B cell (primary cell): ENCODE data around the gene BTG3. TPM values are rescaled to one million over a fixed set of nuclear protein-coding genes. Genes with fewer than 3 reads are reported as not detected.

Source experiments
- ATAC-seq: fragments of 200-7000 bp; cut with Tn5 transposase; one replicate; pipeline ENCODE4 v1.10.0; 2021; ENCODE audit warnings: low read depth, mild to moderate bottlenecking, moderate number of reproducible peaks, moderate library complexity
- CTCF ChIA-PET: fragments of 350-600 bp; sonication (Branson Sonifier 250); formaldehyde crosslinking; loops from one replicate; lab custom pipeline; 2021; ENCODE audit warnings: antibody characterized with exemption, inconsistent platforms; lab: Charles Lee
- POLR2A ChIA-PET: fragments of 350-600 bp; sonication (Branson Sonifier 250); formaldehyde crosslinking; loops from one replicate; lab custom pipeline; 2021; ENCODE audit warnings: antibody characterized with exemption; lab: Charles Lee
- DNase-seq: peaks from one replicate; pipeline ENCODE4 v3.0.0; 2013
- H2AFZ ChIP-seq: 2 replicates; pipeline ENCODE4 v1.6.1; 2012; ENCODE audit warnings: mild to moderate bottlenecking, low read depth, low read length; ENCODE audit not compliant: insufficient read depth, poor library complexity, severe bottlenecking
- H3K27ac ChIP-seq, 2 donors: 1 replicate in 1 of 2; 2 replicates in 1 of 2; pipeline ENCODE4 v1.5.1; 2012 to 2013; ENCODE audit warnings: low read length in 2 of 2, mild to moderate bottlenecking in 2 of 2, moderate library complexity in 1 of 2
- H3K27me3 ChIP-seq, 4 experiments: fragments of 200-600 bp in 1 of 4; sonication (generic) in 1 of 4; replicated peaks in 1 of 4; 1 replicate in 2 of 4; 2 replicates in 2 of 4; pipeline versions ENCODE4 v1.6.1 to v1.7.0; 2013 to 2016; ENCODE audit warnings: low read length in 3 of 4, mild to moderate bottlenecking in 2 of 4, mixed read lengths in 1 of 4, moderate library complexity in 1 of 4; ENCODE audit not compliant: insufficient read depth in 4 of 4, control insufficient read depth in 3 of 4; ENCODE audit errors: control extremely low read depth in 1 of 4
- H3K36me3 ChIP-seq, 2 experiments: replicated peaks in 1 of 2; 1 replicate in 1 of 2; 2 replicates in 1 of 2; pipeline versions ENCODE4 v1.6.1 to v1.7.1; 2013; ENCODE audit warnings: low read length in 1 of 2; ENCODE audit not compliant: insufficient read depth in 2 of 2, control insufficient read depth in 1 of 2; ENCODE audit errors: control extremely low read depth in 1 of 2, extremely low read depth in 1 of 2
- H3K4me1 ChIP-seq, 2 donors: fragments of 200-600 bp in 1 of 2; sonication (generic) in 1 of 2; 1 replicate in 1 of 2; 2 replicates in 1 of 2; pipeline versions ENCODE4 v1.5.1 to v1.6.1; 2013 to 2017; ENCODE audit warnings: low read length in 2 of 2; ENCODE audit not compliant: control insufficient read depth in 2 of 2, insufficient read depth in 2 of 2
- H3K4me2 ChIP-seq: replicated peaks from 2 replicates; pipeline ENCODE3; 2012; ENCODE audit warnings: mild to moderate bottlenecking, low read depth, low read length; ENCODE audit not compliant: poor library complexity, severe bottlenecking
- H3K4me3 ChIP-seq, 5 experiments: fragments of 200-600 bp in 1 of 5; sonication (generic) in 1 of 5; 1 replicate in 3 of 5; 2 replicates in 2 of 5; pipeline versions ENCODE4 v1.5.1 to v1.7.0; 2011 to 2016; ENCODE audit warnings: low read length in 4 of 5, mild to moderate bottlenecking in 4 of 5, low read depth in 2 of 5, control low read depth in 1 of 5, moderate library complexity in 1 of 5; ENCODE audit not compliant: insufficient read depth in 1 of 5; ENCODE audit errors: control extremely low read depth in 1 of 5, extremely low read depth in 1 of 5
- H3K79me2 ChIP-seq: fragments of 200-600 bp; sonication (generic); one replicate; pipeline ENCODE4 v1.6.0; 2016; ENCODE audit warnings: low read length; ENCODE audit not compliant: control insufficient read depth, insufficient read depth
- H3K9ac ChIP-seq: fragments of 200-600 bp; sonication (generic); 2 replicates; pipeline ENCODE4 v1.6.1; 2017; ENCODE audit warnings: mild to moderate bottlenecking, low read length, moderate library complexity
- H3K9me3 ChIP-seq, 3 donors: one replicate each; pipeline versions ENCODE4 v1.6.1 to v1.7.1; 2013; ENCODE audit warnings: low read length in 2 of 3; ENCODE audit not compliant: control insufficient read depth in 2 of 3, insufficient read depth in 1 of 3; ENCODE audit errors: control extremely low read depth in 1 of 3
- H4K20me1 ChIP-seq: 2 replicates; pipeline ENCODE4 v1.6.0; 2012; ENCODE audit warnings: mild to moderate bottlenecking, low read length; ENCODE audit not compliant: insufficient read depth, control insufficient read depth, poor library complexity, severe bottlenecking
- H3K27ac Mint-ChIP-seq: one replicate; pipeline ENCODE4 v1.8.0; 2021; ENCODE audit warnings: mixed read lengths
- H3K27me3 Mint-ChIP-seq: one replicate; pipeline ENCODE4 v1.8.0; 2021; ENCODE audit warnings: mixed read lengths
- H3K4me1 Mint-ChIP-seq: one replicate; pipeline ENCODE4 v1.8.0; 2021; ENCODE audit warnings: mixed read lengths
- H3K4me3 Mint-ChIP-seq: one replicate; pipeline ENCODE4 v1.8.0; 2021; ENCODE audit warnings: mixed read lengths
- H3K9me3 Mint-ChIP-seq: one replicate; pipeline ENCODE4 v1.8.0; 2022; ENCODE audit warnings: mixed read lengths; ENCODE audit not compliant: insufficient read depth
- CTCF ChIP-seq: fragments of 200-600 bp; IDR thresholded peaks from one replicate; pipeline ENCODE4 v1.8.0; 2022; ENCODE audit warnings: antibody characterized with exemption, mild to moderate bottlenecking
- EZH2 ChIP-seq: IDR thresholded peaks from 2 replicates; pipeline ENCODE4 v1.6.1; 2012; ENCODE audit warnings: borderline replicate concordance, low read depth, mild to moderate bottlenecking, moderate library complexity, low read length; ENCODE audit not compliant: insufficient read depth, poor library complexity, severe bottlenecking
- WGBS: methylation state at CpG from one replicate; pipeline ENCODE4 v1.1.5; 2013; ENCODE audit warnings: missing lambda C conversion rate; ENCODE audit not compliant: insufficient coverage; 5-methylcytosine and 5-hydroxymethylcytosine counted together
- intact Hi-C: fragments of 100-400 bp; cut with micrococcal nuclease; formaldehyde crosslinking; loops from one replicate; pipeline ENCODE4 v1.10.0; 2022
- polyA plus RNA-seq: library from polyadenylated mRNA; depleted of rRNA; stranded (reverse); fragments of >200 nt; gene quantifications from 2 replicates; pipeline ENCODE4 v1.2.3, GENCODE V29; 2012
- total RNA-seq, 2 donors: library from RNA; stranded (reverse); fragments of 120-200 nt in 1 of 2; gene quantifications; 1 replicate in 1 of 2; 2 replicates in 1 of 2; pipeline versions ENCODE4 v1.2.3 to v1.2.4, GENCODE V29; 2013 to 2022

The BTG3 gene
- total and polyA plus RNA-seq, 2 donors (not counting 1 experiment from before 2014, with no cell fraction given) = 11.8 to 14.9 TPM

DNA sequence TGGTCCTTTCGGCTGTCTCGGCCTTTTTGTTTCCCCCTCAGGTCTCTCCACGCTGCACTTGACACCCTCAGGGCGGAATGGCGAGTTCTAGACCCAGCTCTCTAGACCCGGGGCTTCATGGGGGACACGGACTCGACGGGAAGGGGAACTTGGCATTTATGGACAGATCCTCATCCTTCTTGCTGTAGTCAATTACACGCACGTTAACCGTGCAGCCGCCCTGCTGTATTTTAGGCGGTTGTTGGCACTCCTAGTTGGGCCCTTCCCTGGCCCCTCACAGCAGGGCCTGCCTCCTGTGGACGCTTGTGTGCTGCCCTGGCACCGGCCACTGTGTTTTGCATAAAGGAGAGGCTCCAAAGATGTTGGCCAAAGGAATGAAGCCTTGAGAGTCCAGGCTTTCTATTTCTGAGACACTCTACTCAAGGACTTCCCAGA lies 558 bp upstream of the BTG3 start:
- H4K20me1 ChIP-seq = no peaks in the 10 kb centered on the region
- H3K27me3 ChIP-seq = no peaks in the 10 kb centered on the region
- peaks cover 8 to 10% of the 10 kb centered on the region in 2 donors for H3K4me1 ChIP-seq
- 47% methylated on average over 15 of the region's 16 CpGs for WGBS
- Mint-ChIP-seq H3K4me3 (peak overlapping the region; percentile 97), H3K27me3 (no peaks in the 10 kb centered on the region), H3K27ac (peak overlapping the region; percentile 90), H3K4me1 (peaks cover 18% of the 10 kb centered on the region), H3K9me3 (no peaks in the 10 kb centered on the region)
- no peaks in the 10 kb centered on the region for H3K36me3 ChIP-seq
- TF ChIP-seq EZH2 = no peak
- no peak for TF ChIP-seq CTCF
- peaks cover 0 to 2% (median 0%) of the 10 kb centered on the region in 3 donors for H3K9me3 ChIP-seq
- H3K9ac ChIP-seq = peak overlapping the region; percentile 84
- intact Hi-C loops = loop anchor here (1.0 to 2.0 kb wide), 2 partner anchors 176 to 207 kb away; no protein-coding TSS in a partner anchor
- H3K79me2 ChIP-seq = peaks cover 20% of the 10 kb centered on the region
- ChIA-PET POLR2A (no interaction called here), CTCF (interaction anchor here (0.6 kb wide), 1 partner anchor 293 kb away, joined by 3 read pairs; no protein-coding TSS in a partner anchor)
- peak overlapping the region; percentile 97 for H2AFZ ChIP-seq
- DNase-seq (no peak), ATAC-seq (peak; percentile 2)
- peak overlapping the region in 1 of 2 donors; percentile 62 for H3K27ac ChIP-seq
- H3K4me2 ChIP-seq = peak overlapping the region; percentile 94
- H3K4me3 ChIP-seq = peak overlapping the region in 4 of 5 experiments; percentile 40 to 89 (median 79)

- Mint-ChIP-seq H3K4me1 (peaks cover 18% of the 10 kb centered on the region), H3K27ac (peak overlapping the region; percentile 96), H3K27me3 (no peaks in the 10 kb centered on the region), H3K4me3 (peak overlapping the region; percentile 97), H3K9me3 (no peaks in the 10 kb centered on the region)
- TF ChIP-seq CTCF = no peak
- no peak for TF ChIP-seq EZH2
- Histone ChIP-seq H3K4me2 (peak overlapping the region; percentile 94), H4K20me1 (no peaks in the 10 kb centered on the region), H2AFZ (peak overlapping the region; percentile 97), H3K4me3 (peak overlapping the region; percentile 75 to 89 (median 79)), H3K36me3 (peaks cover 0 to 2% of the 10 kb centered on the region in 2 experiments), H3K9ac (peak overlapping the region; percentile 84), H3K79me2 (peaks cover 21% of the 10 kb centered on the region), H3K4me1 (peaks cover 8 to 10% of the 10 kb centered on the region in 2 donors), H3K27ac (peak overlapping the region in 1 of 2 donors; percentile 62), H3K9me3 (peaks cover 0 to 2% (median 0%) of the 10 kb centered on the region in 3 donors), H3K27me3 (no peaks in the 10 kb centered on the region)
- ATAC-seq (no peak), DNase-seq (no peak)
- ChIA-PET POLR2A (no interaction called here), CTCF (interaction anchor here (1.4 kb wide), 1 partner anchor 11 kb away, joined by 3 read pairs; no protein-coding TSS in a partner anchor)
- WGBS = under 1% methylated on average over 49 of the region's 50 CpGs
- intact Hi-C loops = loop anchor here (2.0 kb wide), 1 partner anchor 177 kb away; no protein-coding TSS in a partner anchor
These were observed 607 bp downstream of the BTG3 start for GRCh38 chr21:17612023-17612564.
